Vagina (tissue), 2 donors: ENCODE measurements around the gene TENT5C.

Experiments used
- POLR2A ChIP-seq, 2 donors: fragments of 450-650 bp; IDR thresholded peaks; one replicate each; pipeline ENCODE4 v1.6.1; 2017; ENCODE audit warnings: antibody characterized with exemption in 2 of 2, mild to moderate bottlenecking in 2 of 2, moderate library complexity in 2 of 2
- POLR2AphosphoS5 ChIP-seq, 2 donors: sonication (generic); formaldehyde crosslinking; IDR thresholded peaks; one replicate each; pipeline ENCODE4 v1.9.0; 2017; ENCODE audit warnings: antibody characterized with exemption in 2 of 2, mild to moderate bottlenecking in 2 of 2, low read depth in 1 of 2; ENCODE audit not compliant: insufficient read depth in 1 of 2
- TF ChIP-seq, protein P1 (sequence below), 3 experiments: fragments of 450-650 bp in 2 of 3; fragments of 200-600 bp in 1 of 3; sonication (generic) in 1 of 3; IDR thresholded peaks; one replicate each; pipeline ENCODE4 v1.5.1; 2017 to 2019; ENCODE audit warnings: antibody characterized with exemption in 3 of 3, mild to moderate bottlenecking in 2 of 3, moderate library complexity in 2 of 3

DNA sequence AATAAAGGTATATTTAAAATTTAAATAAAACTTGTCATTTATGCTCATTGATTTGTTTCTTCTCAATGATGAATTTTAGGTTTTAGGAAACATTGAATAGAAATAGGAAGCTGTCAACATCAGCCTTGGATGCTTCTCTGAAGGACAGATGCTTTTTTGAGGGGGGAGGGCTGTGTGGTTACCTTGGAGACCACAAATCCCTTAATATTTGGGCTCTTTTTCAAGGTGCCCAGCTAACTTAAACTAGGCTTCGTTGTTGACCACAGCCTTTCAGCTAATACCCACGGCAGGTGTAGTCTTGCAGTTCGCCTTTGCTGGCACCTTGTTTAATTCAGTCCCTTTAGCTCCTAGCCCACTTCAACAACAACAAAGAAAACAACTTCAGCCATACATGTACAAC lies 22.5 kb downstream of the TENT5C start:
- TF ChIP-seq, protein P1, sequence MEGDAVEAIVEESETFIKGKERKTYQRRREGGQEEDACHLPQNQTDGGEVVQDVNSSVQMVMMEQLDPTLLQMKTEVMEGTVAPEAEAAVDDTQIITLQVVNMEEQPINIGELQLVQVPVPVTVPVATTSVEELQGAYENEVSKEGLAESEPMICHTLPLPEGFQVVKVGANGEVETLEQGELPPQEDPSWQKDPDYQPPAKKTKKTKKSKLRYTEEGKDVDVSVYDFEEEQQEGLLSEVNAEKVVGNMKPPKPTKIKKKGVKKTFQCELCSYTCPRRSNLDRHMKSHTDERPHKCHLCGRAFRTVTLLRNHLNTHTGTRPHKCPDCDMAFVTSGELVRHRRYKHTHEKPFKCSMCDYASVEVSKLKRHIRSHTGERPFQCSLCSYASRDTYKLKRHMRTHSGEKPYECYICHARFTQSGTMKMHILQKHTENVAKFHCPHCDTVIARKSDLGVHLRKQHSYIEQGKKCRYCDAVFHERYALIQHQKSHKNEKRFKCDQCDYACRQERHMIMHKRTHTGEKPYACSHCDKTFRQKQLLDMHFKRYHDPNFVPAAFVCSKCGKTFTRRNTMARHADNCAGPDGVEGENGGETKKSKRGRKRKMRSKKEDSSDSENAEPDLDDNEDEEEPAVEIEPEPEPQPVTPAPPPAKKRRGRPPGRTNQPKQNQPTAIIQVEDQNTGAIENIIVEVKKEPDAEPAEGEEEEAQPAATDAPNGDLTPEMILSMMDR (IDR thresholded peaks at IDR 0.05), result no peak
- TF ChIP-seq POLR2A (IDR thresholded peaks at IDR 0.05) (no peak), POLR2AphosphoS5 (IDR thresholded peaks at IDR 0.05; ENCODE audit: insufficient read depth in 1 of 2, low read depth in 1 of 2) (no peak)
